PC-9 (cell line): ENCODE measurements around the gene HMGB1.

Experiments used
- EZH2 ChIP-seq: fragments of 200-600 bp; sonication (generic); IDR thresholded peaks from 2 replicates; pipeline ENCODE4 v1.8.0; 2017; ENCODE audit warnings: antibody characterized with exemption, low read depth
- TF ChIP-seq, protein P1 (sequence below): fragments of 200-600 bp; sonication (generic); conservative IDR thresholded peaks from 2 replicates; pipeline ENCODE4 v1.6.1; 2017; ENCODE audit warnings: mixed run types, antibody characterized with exemption, mild to moderate bottlenecking, moderate library complexity

- TF ChIP-seq, protein P1, sequence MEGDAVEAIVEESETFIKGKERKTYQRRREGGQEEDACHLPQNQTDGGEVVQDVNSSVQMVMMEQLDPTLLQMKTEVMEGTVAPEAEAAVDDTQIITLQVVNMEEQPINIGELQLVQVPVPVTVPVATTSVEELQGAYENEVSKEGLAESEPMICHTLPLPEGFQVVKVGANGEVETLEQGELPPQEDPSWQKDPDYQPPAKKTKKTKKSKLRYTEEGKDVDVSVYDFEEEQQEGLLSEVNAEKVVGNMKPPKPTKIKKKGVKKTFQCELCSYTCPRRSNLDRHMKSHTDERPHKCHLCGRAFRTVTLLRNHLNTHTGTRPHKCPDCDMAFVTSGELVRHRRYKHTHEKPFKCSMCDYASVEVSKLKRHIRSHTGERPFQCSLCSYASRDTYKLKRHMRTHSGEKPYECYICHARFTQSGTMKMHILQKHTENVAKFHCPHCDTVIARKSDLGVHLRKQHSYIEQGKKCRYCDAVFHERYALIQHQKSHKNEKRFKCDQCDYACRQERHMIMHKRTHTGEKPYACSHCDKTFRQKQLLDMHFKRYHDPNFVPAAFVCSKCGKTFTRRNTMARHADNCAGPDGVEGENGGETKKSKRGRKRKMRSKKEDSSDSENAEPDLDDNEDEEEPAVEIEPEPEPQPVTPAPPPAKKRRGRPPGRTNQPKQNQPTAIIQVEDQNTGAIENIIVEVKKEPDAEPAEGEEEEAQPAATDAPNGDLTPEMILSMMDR: no peak
- TF ChIP-seq EZH2: no peak
These were observed 14.7 kb upstream of the HMGB1 start for GRCh38 chr13:30480292-30480950.
